Measurements from ENCODE around the gene LRMDA. TPM values are rescaled to one million over a fixed set of nuclear protein-coding genes. Genes with fewer than 3 reads are reported as not detected.

The LRMDA gene
- total and polyA plus RNA-seq, 2 of the 8 experiments (the other 6 are each of a cell fraction or from before 2014, with no cell fraction given) = 0.86 to 2.8 TPM

GRCh38 chr10:76285515-76285914 is 854.1 kb downstream of the LRMDA start:
- Histone ChIP-seq H3K79me1 (ENCODE audit: low read depth, low read length) (no peaks in the 10 kb centered on the region), H2BK12ac (ENCODE audit: low read depth, low read length) (no peak overlapping the region), H2BK5ac (ENCODE audit: low read depth, low read length) (no peak overlapping the region), H4K8ac (ENCODE audit: extremely low read depth, insufficient read depth, low read length) (no peak overlapping the region), H2AFZ (ENCODE audit: low read length) (no peak overlapping the region), H2AK5ac (ENCODE audit: low read depth, low read length) (no peak overlapping the region), H3K14ac (ENCODE audit: insufficient read length) (no peak overlapping the region), H4K20me1 (replicated peaks in 1 of 2; ENCODE audit: control insufficient read depth in 1 of 2, insufficient read depth in 2 of 2, low read length in 2 of 2) (no peaks in the 10 kb centered on the region), H4K5ac (ENCODE audit: insufficient read length, low read depth, low read length) (no peak overlapping the region), H3K9ac (replicated peaks in 1 of 4; ENCODE audit: extremely low read depth in 1 of 4, low read depth in 3 of 4, low read length in 3 of 4) (no peak overlapping the region), H4K91ac (replicated peaks; ENCODE audit: insufficient read length, low read length) (no peak overlapping the region), H3K9me3 (ENCODE audit: insufficient read depth in 2 of 2, low read depth in 1 of 2, low read length in 1 of 2) (0 out of 4 replicates have a peak, but pooled peaks cover 0 to 4% of the 10 kb centered on the region in 2 experiments), H3K36me3 (ENCODE audit: control insufficient read depth in 2 of 4, insufficient read depth in 4 of 4, low read length in 3 of 4) (no peaks in the 10 kb centered on the region), H2BK120ac (replicated peaks; ENCODE audit: low read depth, low read length) (no peak overlapping the region), H3K4me1 (replicated peaks in 1 of 4; ENCODE audit: control insufficient read depth in 3 of 4, insufficient read depth in 4 of 4, low read length in 3 of 4) (peaks cover 0 to 5% (median 0%) of the 10 kb centered on the region in 4 experiments; a peak in 1 of 7 replicates), H3K4me3 (ENCODE audit: extremely low read depth in 1 of 4, insufficient read depth in 2 of 4, low read depth in 3 of 4, low read length in 4 of 4) (no peak overlapping the region), H3K23ac (ENCODE audit: insufficient read length) (no peak overlapping the region), H2BK15ac (ENCODE audit: low read length) (no peak overlapping the region), H3K27ac (ENCODE audit: low read depth, low read length) (no peak overlapping the region), H3K27me3 (replicated peaks in 1 of 4; ENCODE audit: control insufficient read depth in 3 of 4, extremely low read depth in 1 of 4, insufficient read depth in 3 of 4, low read length in 3 of 4) (no peaks in the 10 kb centered on the region), H3K79me2 (ENCODE audit: control insufficient read depth in 1 of 2, insufficient read depth in 2 of 2, low read length in 2 of 2) (no peaks in the 10 kb centered on the region), H3K4me2 (ENCODE audit: insufficient read depth in 1 of 2, low read depth in 2 of 2, low read length in 2 of 2) (no peak overlapping the region), H3K4ac (replicated peaks; ENCODE audit: insufficient read length, low read depth, low read length) (no peak overlapping the region), H3K56ac (replicated peaks; ENCODE audit: insufficient read length, low read depth, low read length) (no peak overlapping the region), H3K23me2 (ENCODE audit: low read depth, low read length) (no peaks in the 10 kb centered on the region), H2BK20ac (ENCODE audit: low read length) (no peak overlapping the region), H3K18ac (ENCODE audit: extremely low read depth, low read length) (no peak overlapping the region)
- FAIRE-seq (no peak), DNase-seq (ENCODE audit: low read depth in 1 of 2, low spot score in 2 of 2) (no peak)
- WGBS, 2 experiments (ENCODE audit: extremely low coverage in 1 of 2, insufficient coverage in 1 of 2, insufficient read length in 1 of 2, insufficient replicate concordance in 2 of 2, low coverage in 1 of 2, low lambda C conversion rate in 2 of 2, missing lambda C conversion rate in 1 of 2) = 85% methylated on average over 2 of the region's 2 CpGs; no CpG with 5 or more reads in 1 of the 2 experiments
- ChIA-PET CTCF (ENCODE audit: partially characterized antibody) (interaction anchor here (0.7 to 1.1 kb wide), 2 partner anchors 18 to 28 kb away, joined by 3 to 4 read pairs; no protein-coding TSS in a partner anchor), POLR2A (ENCODE audit: partially characterized antibody) (no interaction called here)
- TF ChIP-seq RBBP5 (IDR thresholded peaks at IDR 0.05; ENCODE audit: borderline replicate concordance, low read depth, low read length) (no peak), SUZ12 (IDR thresholded peaks at IDR 0.05; ENCODE audit: low read length) (no peak), KDM4A (IDR thresholded peaks at IDR 0.05; ENCODE audit: low read depth, low read length, severe bottlenecking) (no peak), BCL11A (IDR thresholded peaks at IDR 0.05; ENCODE audit: low read depth in 2 of 2, low read length in 2 of 2) (no peak), CHD2 (IDR thresholded peaks at IDR 0.05; ENCODE audit: low read length) (no peak), RAD21 (IDR thresholded peaks at IDR 0.05 in 1 of 2, conservative IDR thresholded peaks at IDR 0.05 in 1 of 2; ENCODE audit: low read depth in 2 of 2, low read length in 2 of 2) (no peak), TEAD4 (IDR thresholded peaks at IDR 0.05; ENCODE audit: low read depth, low read length) (no peak), ASH2L (IDR thresholded peaks at IDR 0.05; ENCODE audit: low read length) (no peak)
